GM18505 (cell line): ENCODE data around the gene PDZD2.
A peak's percentile ranks its signal among the peaks of the same experiment; 100 is the strongest.

Experiments used
- ATAC-seq: cut with Tn5 transposase; IDR thresholded peaks from one replicate; pipeline ENCODE4 v1.9.1; 2021; ENCODE audit not compliant: unreplicated experiment
- POLR2A ChIP-seq: IDR thresholded peaks from 4 replicates; pipeline ENCODE4 v1.6.1; 2011; ENCODE audit warnings: borderline replicate concordance; ENCODE audit not compliant: insufficient read depth, insufficient read length; ENCODE audit errors: extremely low read depth

The PDZD2 gene

DNA sequence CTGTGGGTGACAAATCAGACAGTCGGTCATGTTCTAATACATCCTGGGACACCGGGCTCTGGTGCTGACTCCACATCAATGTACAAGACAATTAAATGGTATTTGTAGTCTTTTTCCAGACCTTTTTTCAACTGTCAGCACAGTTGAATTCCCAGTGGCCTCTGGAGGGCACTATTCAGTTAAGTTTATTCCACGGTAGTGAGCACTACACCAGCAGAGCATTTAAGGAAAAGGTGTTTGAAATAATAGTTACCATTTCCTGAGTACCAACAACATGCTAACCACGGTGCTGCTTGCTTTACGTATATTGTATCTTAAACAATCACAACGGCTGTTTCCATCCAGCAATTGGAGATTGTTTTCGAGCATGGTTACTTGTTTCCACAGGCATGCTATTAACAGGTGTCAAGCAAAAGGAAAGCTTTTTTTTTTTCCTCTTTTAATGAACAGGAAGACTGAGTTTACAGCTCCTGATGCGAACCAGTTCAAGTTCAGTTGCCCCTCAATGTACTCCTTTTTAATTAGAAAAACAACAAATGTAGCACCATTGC lies 186.7 kb downstream of the PDZD2 start:
- ATAC-seq = peak; percentile 58
- no peak for TF ChIP-seq POLR2A

- no peak for ATAC-seq
- no peak for TF ChIP-seq POLR2A
These were observed 188.9 kb downstream of the PDZD2 start for GRCh38 chr5:31827867-31828266.

- no peak for TF ChIP-seq POLR2A
- ATAC-seq = no peak
These were observed 194.0 kb downstream of the PDZD2 start for GRCh38 chr5:31832966-31833365.

DNA sequence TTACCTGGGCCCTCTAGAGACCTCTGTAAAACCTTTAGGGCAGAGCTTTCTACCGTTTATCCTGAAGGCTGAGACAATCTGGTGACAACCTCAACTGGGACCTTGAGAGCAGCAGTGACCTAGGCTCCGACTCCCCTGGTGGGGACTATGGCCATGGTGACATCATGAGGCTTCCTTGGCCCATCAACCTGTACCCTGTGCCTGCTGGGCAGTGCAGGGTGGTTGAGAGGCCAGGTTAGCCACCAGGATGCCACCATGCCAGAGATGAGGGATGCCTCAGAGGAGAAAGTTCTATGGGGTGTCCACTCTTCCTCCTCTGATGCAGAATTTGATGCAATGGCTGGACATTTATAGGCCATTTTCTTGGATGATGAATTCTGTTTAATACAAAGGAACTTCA lies 194.8 kb downstream of the PDZD2 start:
- TF ChIP-seq POLR2A = no peak
- no peak for ATAC-seq

- no peak for ATAC-seq
- TF ChIP-seq POLR2A = no peak
These were observed 205.9 kb downstream of the PDZD2 start for GRCh38 chr5:31844622-31845345.

GRCh38 chr5:31845361-31845760 lies 206.4 kb downstream of the PDZD2 start:
- no peak for TF ChIP-seq POLR2A
- ATAC-seq = no peak

- ATAC-seq = no peak
- no peak for TF ChIP-seq POLR2A
These were observed 208.0 kb downstream of the PDZD2 start for GRCh38 chr5:31846934-31847333.

DNA sequence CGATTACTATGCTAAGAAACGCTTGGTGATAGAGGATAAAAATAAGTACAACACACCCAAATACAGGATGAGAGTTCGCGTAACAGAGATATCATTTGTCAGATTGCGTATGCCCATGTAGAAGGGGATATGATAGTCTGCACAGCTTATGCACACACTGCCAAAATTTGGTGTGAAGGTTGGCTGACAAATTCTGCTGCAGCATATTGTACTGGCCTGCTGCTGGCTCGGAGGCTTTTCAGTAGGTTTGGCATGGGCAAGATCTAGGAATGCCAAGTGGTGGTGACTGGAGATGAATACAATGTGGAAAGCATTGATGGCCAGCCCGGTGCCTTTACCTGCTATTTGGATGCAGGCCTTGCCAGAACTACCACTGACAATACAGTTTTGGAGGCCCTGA lies 208.4 kb downstream of the PDZD2 start:
- TF ChIP-seq POLR2A = no peak
- no peak for ATAC-seq

GRCh38 chr5:31850981-31851689 lies 212.2 kb downstream of the PDZD2 start:
- TF ChIP-seq POLR2A = no peak
- no peak for ATAC-seq

DNA sequence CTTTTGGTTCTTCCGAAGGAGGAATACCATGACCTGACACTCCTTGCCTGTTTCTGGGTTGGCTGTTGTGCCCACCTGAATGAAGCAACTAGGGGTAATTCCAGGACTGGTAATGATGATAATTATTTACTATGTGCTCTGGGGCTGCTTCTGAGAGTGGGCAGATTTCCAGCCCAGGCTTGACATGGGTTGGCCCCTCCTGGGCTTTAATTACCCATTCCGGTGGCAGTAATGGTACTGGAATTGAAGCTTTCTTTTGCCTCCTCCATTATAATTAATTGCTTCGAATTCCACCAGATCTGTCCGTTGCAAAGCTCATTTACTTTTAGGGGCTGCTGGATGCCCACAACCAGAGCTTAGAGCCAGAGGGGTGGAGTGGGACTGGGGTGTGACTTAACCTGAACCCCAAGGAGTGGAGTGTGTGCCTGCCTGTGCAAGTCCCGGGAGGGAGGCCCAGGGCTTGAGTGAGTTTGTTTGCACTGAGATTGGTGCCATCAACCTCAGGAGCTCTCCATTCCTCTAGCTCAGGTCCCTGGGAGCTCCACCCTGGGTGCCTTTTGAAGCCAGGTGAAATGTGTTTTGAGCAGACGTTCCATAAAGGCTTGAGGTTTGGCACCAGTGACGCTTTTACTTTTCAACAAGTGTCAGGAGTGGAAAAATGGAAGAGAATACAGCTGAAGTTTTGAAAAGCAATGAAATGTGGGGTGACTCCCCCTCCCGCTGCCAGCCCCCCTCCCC lies 214.6 kb downstream of the PDZD2 start:
- TF ChIP-seq POLR2A = no peak
- no peak for ATAC-seq

GRCh38 chr5:31854181-31855133 lies 215.5 kb downstream of the PDZD2 start:
- no peak for TF ChIP-seq POLR2A
- no peak for ATAC-seq
